ENCODE data around the gene NPDC1. TPM values are rescaled to one million over a fixed set of nuclear protein-coding genes. Genes with fewer than 3 reads are reported as not detected.

NPDC1 gene
- total RNA-seq, 1 experiment from 2014 or later, result 89.8 TPM

- no peaks in the 10 kb centered on the region for H4K20me1 ChIP-seq (ENCODE audit: insufficient read depth)
- no TSS peak for BruUV-seq (replicated peaks)
- H2AFZ ChIP-seq, result no peak overlapping the region
- POLR2A ChIA-PET (ENCODE audit: unreplicated experiment), result interaction anchor here (0.6 kb wide), 2 partner anchors 122 to 372 kb away, joined by 3 to 4 read pairs; no protein-coding TSS in a partner anchor
- no peaks in the 10 kb centered on the region for H3K79me2 ChIP-seq (ENCODE audit: low read depth)
- no peaks in the 10 kb centered on the region for H3K9me3 ChIP-seq (ENCODE audit: insufficient read depth, low read depth)
- no peak overlapping the region for H3K4me3 ChIP-seq
- H3K9me2 ChIP-seq (ENCODE audit: insufficient read depth), result no peaks in the 10 kb centered on the region
- intact Hi-C loops (cut with micrococcal nuclease; ENCODE audit: unreplicated experiment), result no loop called here
- CTCF ChIA-PET, result no interaction called here
- no peaks in the 10 kb centered on the region for H3K4me1 ChIP-seq (replicated peaks; ENCODE audit: insufficient read depth)
- no peak overlapping the region for H3K27ac ChIP-seq
- TF ChIP-seq EZH2 (IDR thresholded peaks at IDR 0.05; ENCODE audit: low read depth), result no peak
- TF ChIP-seq, protein P1, sequence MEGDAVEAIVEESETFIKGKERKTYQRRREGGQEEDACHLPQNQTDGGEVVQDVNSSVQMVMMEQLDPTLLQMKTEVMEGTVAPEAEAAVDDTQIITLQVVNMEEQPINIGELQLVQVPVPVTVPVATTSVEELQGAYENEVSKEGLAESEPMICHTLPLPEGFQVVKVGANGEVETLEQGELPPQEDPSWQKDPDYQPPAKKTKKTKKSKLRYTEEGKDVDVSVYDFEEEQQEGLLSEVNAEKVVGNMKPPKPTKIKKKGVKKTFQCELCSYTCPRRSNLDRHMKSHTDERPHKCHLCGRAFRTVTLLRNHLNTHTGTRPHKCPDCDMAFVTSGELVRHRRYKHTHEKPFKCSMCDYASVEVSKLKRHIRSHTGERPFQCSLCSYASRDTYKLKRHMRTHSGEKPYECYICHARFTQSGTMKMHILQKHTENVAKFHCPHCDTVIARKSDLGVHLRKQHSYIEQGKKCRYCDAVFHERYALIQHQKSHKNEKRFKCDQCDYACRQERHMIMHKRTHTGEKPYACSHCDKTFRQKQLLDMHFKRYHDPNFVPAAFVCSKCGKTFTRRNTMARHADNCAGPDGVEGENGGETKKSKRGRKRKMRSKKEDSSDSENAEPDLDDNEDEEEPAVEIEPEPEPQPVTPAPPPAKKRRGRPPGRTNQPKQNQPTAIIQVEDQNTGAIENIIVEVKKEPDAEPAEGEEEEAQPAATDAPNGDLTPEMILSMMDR (conservative IDR thresholded peaks at IDR 0.05), result no peak
- H3F3A ChIP-seq (ENCODE audit: insufficient read depth, low read depth), result no peaks in the 10 kb centered on the region
- no peaks in the 10 kb centered on the region for H3K36me3 ChIP-seq (ENCODE audit: low read depth)
- no peaks in the 10 kb centered on the region for H3K27me3 ChIP-seq (ENCODE audit: insufficient read depth, low read depth)
- no peak for DNase-seq
- no peak overlapping the region for H3K4me2 ChIP-seq
Observed at GRCh38 chr9:137012694-137013570, 33.0 kb downstream of the NPDC1 start.

- Histone ChIP-seq H3K4me3 (no peak overlapping the region), H3K9me2 (ENCODE audit: insufficient read depth) (no peaks in the 10 kb centered on the region), H3K4me1 (replicated peaks; ENCODE audit: insufficient read depth) (no peaks in the 10 kb centered on the region), H2AFZ (no peak overlapping the region), H3F3A (ENCODE audit: insufficient read depth, low read depth) (no peaks in the 10 kb centered on the region), H3K27ac (no peak overlapping the region), H4K20me1 (ENCODE audit: insufficient read depth) (no peaks in the 10 kb centered on the region), H3K36me3 (ENCODE audit: low read depth) (no peaks in the 10 kb centered on the region), H3K27me3 (ENCODE audit: insufficient read depth, low read depth) (no peaks in the 10 kb centered on the region), H3K79me2 (ENCODE audit: low read depth) (no peaks in the 10 kb centered on the region), H3K4me2 (no peak overlapping the region), H3K9me3 (ENCODE audit: insufficient read depth, low read depth) (no peaks in the 10 kb centered on the region)
- ChIA-PET POLR2A (ENCODE audit: unreplicated experiment) (interaction anchor here (0.6 kb wide), 1 partner anchor 373 kb away, joined by 3 read pairs; no protein-coding TSS in a partner anchor), CTCF (no interaction called here)
- no TSS peak for BruUV-seq (replicated peaks)
- TF ChIP-seq, protein P1 (conservative IDR thresholded peaks at IDR 0.05), result no peak
- TF ChIP-seq EZH2 (IDR thresholded peaks at IDR 0.05; ENCODE audit: low read depth), result no peak
- intact Hi-C loops (cut with micrococcal nuclease; ENCODE audit: unreplicated experiment), result no loop called here
- DNase-seq, result no peak
Observed at GRCh38 chr9:137011907-137012675, 33.9 kb downstream of the NPDC1 start.

DNA sequence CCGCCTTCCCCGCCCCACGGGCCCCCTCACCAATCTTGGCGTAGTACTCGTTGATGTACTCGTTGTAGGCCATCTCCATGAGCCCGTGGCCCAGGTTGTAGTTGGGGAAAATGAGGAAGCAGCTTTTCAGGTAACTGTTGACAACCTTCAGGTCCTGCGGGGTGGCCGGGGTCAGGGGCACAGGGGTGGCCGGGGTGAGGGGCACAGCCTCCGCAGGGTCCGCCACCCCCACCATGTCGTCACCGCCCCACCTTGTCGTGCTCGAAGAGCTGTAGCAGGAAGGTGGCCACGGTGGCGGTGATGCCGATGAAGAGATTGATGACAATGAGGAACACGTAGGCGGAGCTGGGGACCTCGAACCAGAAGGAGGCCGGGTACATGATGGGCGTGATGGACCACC lies 34.8 kb downstream of the NPDC1 start:
- ChIA-PET POLR2A (ENCODE audit: unreplicated experiment) (no interaction called here), CTCF (no interaction called here)
- H3K9me2 ChIP-seq (ENCODE audit: insufficient read depth), result no peaks in the 10 kb centered on the region
- no peak overlapping the region for H3K4me3 ChIP-seq
- H3K4me1 ChIP-seq (replicated peaks; ENCODE audit: insufficient read depth), result no peaks in the 10 kb centered on the region
- H3K79me2 ChIP-seq (ENCODE audit: low read depth), result no peaks in the 10 kb centered on the region
- DNase-seq, result no peak
- TF ChIP-seq, protein P1 (conservative IDR thresholded peaks at IDR 0.05), result no peak
- TF ChIP-seq EZH2 (IDR thresholded peaks at IDR 0.05; ENCODE audit: low read depth), result no peak
- H3K9me3 ChIP-seq (ENCODE audit: insufficient read depth, low read depth), result no peaks in the 10 kb centered on the region
- no peaks in the 10 kb centered on the region for H3K27me3 ChIP-seq (ENCODE audit: insufficient read depth, low read depth)
- intact Hi-C loops (cut with micrococcal nuclease; ENCODE audit: unreplicated experiment), result no loop called here
- no peaks in the 10 kb centered on the region for H4K20me1 ChIP-seq (ENCODE audit: insufficient read depth)
- H3F3A ChIP-seq (ENCODE audit: insufficient read depth, low read depth), result no peaks in the 10 kb centered on the region
- no peaks in the 10 kb centered on the region for H3K36me3 ChIP-seq (ENCODE audit: low read depth)
- BruUV-seq (replicated peaks), result TSS peak; percentile 11
- H2AFZ ChIP-seq, result no peak overlapping the region
- no peak overlapping the region for H3K27ac ChIP-seq
- H3K4me2 ChIP-seq, result no peak overlapping the region
